Fibroblast of lung (primary cell): ENCODE results near the gene STK10.

Source experiments
- EZH2 ChIP-seq: IDR thresholded peaks from 2 replicates; pipeline ENCODE4 v1.5.1; 2012; ENCODE audit warnings: low read length, control low read depth, mild to moderate bottlenecking; ENCODE audit errors: missing control alignments
- TF ChIP-seq, protein P1 (sequence below), 2 donors: IDR thresholded peaks in 1 of 2; conservative IDR thresholded peaks in 1 of 2; 1 replicate in 1 of 2; 2 replicates in 1 of 2; pipeline ENCODE4 v1.5.1; 2011 to 2012; ENCODE audit warnings: low read length in 2 of 2, control low read depth in 1 of 2, inconsistent platforms in 1 of 2, low read depth in 1 of 2, mild to moderate bottlenecking in 1 of 2

- TF ChIP-seq, protein P1, sequence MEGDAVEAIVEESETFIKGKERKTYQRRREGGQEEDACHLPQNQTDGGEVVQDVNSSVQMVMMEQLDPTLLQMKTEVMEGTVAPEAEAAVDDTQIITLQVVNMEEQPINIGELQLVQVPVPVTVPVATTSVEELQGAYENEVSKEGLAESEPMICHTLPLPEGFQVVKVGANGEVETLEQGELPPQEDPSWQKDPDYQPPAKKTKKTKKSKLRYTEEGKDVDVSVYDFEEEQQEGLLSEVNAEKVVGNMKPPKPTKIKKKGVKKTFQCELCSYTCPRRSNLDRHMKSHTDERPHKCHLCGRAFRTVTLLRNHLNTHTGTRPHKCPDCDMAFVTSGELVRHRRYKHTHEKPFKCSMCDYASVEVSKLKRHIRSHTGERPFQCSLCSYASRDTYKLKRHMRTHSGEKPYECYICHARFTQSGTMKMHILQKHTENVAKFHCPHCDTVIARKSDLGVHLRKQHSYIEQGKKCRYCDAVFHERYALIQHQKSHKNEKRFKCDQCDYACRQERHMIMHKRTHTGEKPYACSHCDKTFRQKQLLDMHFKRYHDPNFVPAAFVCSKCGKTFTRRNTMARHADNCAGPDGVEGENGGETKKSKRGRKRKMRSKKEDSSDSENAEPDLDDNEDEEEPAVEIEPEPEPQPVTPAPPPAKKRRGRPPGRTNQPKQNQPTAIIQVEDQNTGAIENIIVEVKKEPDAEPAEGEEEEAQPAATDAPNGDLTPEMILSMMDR (conservative IDR thresholded peaks at IDR 0.05 in 1 of 2, IDR thresholded peaks at IDR 0.05 in 1 of 2; ENCODE audit: low read depth in 1 of 2, low read length in 2 of 2), result no peak
- no peak for TF ChIP-seq EZH2
Measured at GRCh38 chr5:172209714-172210113, 21.7 kb upstream of the STK10 start.
